HUES6 (cell line): ENCODE results near the gene RSRC1.
"Not testable (repeated sequence)": the region's sequence is repeated elsewhere in the genome, so short reads cannot be mapped to it uniquely, and the experiment has no call there.

Experiments used
- H3K27ac ChIP-seq: 2 replicates; pipeline ENCODE4 v1.7.0; 2013; ENCODE audit warnings: low read depth, mild to moderate bottlenecking, low read length, inconsistent platforms
- H3K27me3 ChIP-seq: 2 replicates; pipeline ENCODE4 v1.6.1; 2013; ENCODE audit warnings: low read length; ENCODE audit not compliant: control insufficient read depth, insufficient read depth
- H3K36me3 ChIP-seq: 2 replicates; pipeline ENCODE4 v1.6.1; 2013; ENCODE audit warnings: low read length; ENCODE audit not compliant: control insufficient read depth, insufficient read depth
- H3K4me1 ChIP-seq: 2 replicates; pipeline ENCODE4 v1.6.1; 2013; ENCODE audit warnings: low read length; ENCODE audit not compliant: control insufficient read depth, insufficient read depth
- H3K4me3 ChIP-seq: 2 replicates; pipeline ENCODE4 v1.5.1; 2013; ENCODE audit warnings: low read depth, low read length
- H3K9ac ChIP-seq: one replicate; pipeline ENCODE4 v1.6.1; 2013; ENCODE audit warnings: mild to moderate bottlenecking, low read length
- H3K9me3 ChIP-seq: 2 replicates; pipeline ENCODE4 v1.6.1; 2013; ENCODE audit warnings: low read depth, low read length; ENCODE audit not compliant: control insufficient read depth, insufficient read depth

The RSRC1 gene

DNA sequence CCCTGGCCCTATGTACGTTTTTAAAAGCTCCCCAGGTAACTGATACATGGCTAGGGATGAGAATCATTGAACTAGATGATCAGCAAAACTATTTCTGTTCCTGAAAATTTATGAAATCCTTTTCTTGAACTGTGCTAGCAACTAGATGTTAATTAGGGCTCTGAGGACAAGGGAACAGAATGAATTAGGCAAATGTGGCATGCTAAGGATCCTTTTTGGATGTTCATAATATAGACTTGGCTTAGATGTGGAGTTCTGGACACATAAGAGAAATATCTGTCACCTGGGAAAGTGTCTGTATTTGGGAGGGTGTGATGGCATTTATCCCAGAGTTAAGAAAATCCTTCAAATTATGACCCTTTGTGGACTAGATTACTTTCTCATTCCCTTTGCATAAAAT, 71.2 kb downstream of the RSRC1 start:
- H3K4me3 ChIP-seq, result no peak overlapping the region
- no peak overlapping the region for H3K9ac ChIP-seq
- H3K4me1 ChIP-seq, result no peaks in the 10 kb centered on the region
- no peaks in the 10 kb centered on the region for H3K27me3 ChIP-seq
- H3K9me3 ChIP-seq, result no peaks in the 10 kb centered on the region
- no peaks in the 10 kb centered on the region for H3K36me3 ChIP-seq
- no peak overlapping the region for H3K27ac ChIP-seq

DNA sequence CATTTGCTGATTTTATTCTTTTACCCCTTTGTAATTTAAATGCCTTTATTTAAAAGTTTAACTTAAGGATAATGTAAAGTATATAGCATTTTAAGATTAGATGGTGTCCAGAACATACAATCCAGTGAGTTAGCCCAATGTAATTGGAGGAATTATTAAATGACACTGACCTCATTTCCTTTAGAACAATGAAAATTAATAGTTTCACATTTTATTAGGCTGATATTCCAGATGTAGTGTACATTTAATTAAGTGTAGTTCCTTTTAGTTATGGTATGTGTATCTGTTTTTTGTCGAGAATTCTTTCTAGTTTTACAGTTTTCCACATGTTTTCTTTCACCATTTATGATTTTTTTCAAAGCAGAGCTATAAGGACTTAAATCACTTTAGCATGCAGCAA, 75.8 kb downstream of the RSRC1 start:
- Histone ChIP-seq H3K27me3 (no peaks in the 10 kb centered on the region), H3K4me3 (no peak overlapping the region), H3K27ac (no peak overlapping the region), H3K36me3 (no peaks in the 10 kb centered on the region), H3K9ac (no peak overlapping the region), H3K4me1 (no peaks in the 10 kb centered on the region), H3K9me3 (no peaks in the 10 kb centered on the region)

DNA sequence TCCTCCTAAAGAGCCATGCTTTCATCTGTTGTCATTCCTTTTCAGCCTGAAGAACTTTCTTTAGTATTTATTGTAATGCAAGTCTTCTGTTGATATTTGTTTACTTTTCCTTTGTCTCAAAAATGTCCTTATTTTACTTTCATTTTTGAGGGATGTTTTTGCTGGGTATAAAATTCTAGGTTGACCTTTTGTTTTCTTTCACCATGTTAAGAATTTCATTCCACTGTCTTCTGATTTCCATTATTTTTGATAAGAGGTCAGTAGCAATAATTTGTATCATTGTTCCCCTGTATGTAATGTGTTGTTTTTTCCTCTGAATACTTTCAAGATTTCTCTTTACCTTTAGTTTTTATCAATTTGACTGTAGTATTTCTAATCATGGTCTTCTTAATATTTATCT, 91.1 kb downstream of the RSRC1 start:
- no peak overlapping the region for H3K9ac ChIP-seq
- no peak overlapping the region for H3K4me3 ChIP-seq
- H3K9me3 ChIP-seq, result peaks cover 18% of the 10 kb centered on the region
- H3K27ac ChIP-seq, result no peak overlapping the region
- no peaks in the 10 kb centered on the region for H3K36me3 ChIP-seq
- H3K4me1 ChIP-seq, result no peaks in the 10 kb centered on the region
- no peaks in the 10 kb centered on the region for H3K27me3 ChIP-seq

DNA sequence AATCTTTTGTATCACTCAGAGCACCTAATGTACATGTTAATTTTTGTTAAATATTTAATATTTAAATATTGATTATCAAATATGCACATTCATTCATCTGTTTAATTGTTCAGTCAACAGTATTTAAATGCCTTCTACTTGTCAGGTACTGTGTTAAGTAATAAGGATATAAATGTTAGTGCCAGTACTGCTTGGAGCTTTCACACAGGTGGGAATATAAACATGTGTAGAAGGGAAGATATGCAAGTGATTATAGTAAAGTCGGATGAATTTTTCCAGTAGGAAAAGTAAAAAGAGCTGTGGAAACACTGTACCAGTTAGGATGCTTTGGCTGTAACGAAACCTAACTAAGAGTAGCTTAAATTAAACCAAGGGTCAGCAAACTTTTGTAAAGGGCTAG, 95.4 kb downstream of the RSRC1 start:
- H3K9me3 ChIP-seq, result peaks cover 6% of the 10 kb centered on the region; the same call in 1 of the 2 replicates
- no peak overlapping the region for H3K9ac ChIP-seq
- no peaks in the 10 kb centered on the region for H3K4me1 ChIP-seq
- no peaks in the 10 kb centered on the region for H3K27me3 ChIP-seq
- no peaks in the 10 kb centered on the region for H3K36me3 ChIP-seq
- H3K4me3 ChIP-seq, result no peak overlapping the region
- H3K27ac ChIP-seq, result no peak overlapping the region

DNA sequence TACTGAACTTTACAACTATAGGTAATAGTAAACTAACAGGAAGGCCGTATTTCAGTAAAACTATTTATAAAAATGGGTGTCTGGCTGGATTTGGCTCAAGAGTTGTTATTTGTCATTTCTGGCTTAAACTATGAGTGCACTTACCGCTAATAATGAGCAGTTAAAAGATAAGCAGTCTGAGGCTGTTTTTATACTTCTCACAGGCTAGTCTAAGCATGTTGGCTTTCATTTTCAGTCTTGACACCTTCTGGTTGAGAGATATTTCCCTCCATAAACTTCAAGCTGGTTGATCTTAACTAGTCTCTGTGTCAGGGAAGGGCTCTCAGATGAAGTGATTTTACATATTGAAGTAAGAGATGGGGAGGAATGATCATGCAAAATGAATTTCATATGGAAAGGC, 96.1 kb downstream of the RSRC1 start:
- H3K36me3 ChIP-seq, result no peaks in the 10 kb centered on the region
- H3K27ac ChIP-seq, result no peak overlapping the region
- H3K4me3 ChIP-seq, result no peak overlapping the region
- H3K4me1 ChIP-seq, result no peaks in the 10 kb centered on the region
- no peaks in the 10 kb centered on the region for H3K27me3 ChIP-seq
- no peaks in the 10 kb centered on the region for H3K9me3 ChIP-seq
- H3K9ac ChIP-seq, result no peak overlapping the region

DNA sequence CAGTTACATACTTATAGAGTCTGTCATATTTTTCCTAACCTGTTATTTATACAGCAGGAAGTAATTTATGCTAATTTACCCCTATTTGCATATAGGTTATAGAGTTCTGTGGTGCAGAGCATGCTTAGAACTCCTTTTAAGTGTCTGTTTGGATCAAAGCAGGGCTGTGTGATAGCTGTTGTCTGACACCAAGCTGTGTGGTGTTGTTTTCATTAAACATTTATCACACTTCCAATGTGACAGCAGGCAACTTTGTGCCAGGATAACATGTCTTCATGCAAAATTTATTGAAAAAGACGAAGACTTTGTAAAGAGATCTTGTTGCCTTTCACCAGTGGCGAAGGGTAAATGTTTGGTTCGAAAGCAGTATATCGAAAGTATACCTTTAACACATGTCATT, 100.2 kb downstream of the RSRC1 start:
- no peak overlapping the region for H3K4me3 ChIP-seq
- no peaks in the 10 kb centered on the region for H3K4me1 ChIP-seq
- H3K27me3 ChIP-seq, result no peaks in the 10 kb centered on the region
- H3K9ac ChIP-seq, result no peak overlapping the region
- H3K9me3 ChIP-seq, result no peaks in the 10 kb centered on the region
- no peak overlapping the region for H3K27ac ChIP-seq
- no peaks in the 10 kb centered on the region for H3K36me3 ChIP-seq

DNA sequence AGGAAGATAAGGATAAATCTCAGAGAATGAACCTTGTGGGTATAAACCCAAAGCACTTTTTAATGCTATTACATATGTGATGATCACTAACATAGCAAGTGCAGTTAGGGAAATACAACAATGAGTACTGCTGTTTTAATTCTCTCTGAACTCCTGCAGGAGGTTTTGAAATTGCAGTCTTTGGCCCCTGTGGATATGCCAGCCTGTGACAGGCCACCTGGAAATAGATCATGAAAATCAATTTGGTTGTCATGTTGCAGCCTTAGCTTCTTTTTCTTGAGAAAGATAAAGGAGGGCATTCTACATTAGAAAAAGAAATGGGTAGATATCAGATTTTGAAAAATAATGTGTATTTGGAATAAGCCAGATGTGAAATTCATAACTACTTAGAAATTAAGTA, 103.6 kb downstream of the RSRC1 start:
- Histone ChIP-seq H3K9me3 (no peaks in the 10 kb centered on the region), H3K27me3 (no peaks in the 10 kb centered on the region), H3K9ac (no peak overlapping the region), H3K4me3 (no peak overlapping the region), H3K27ac (no peak overlapping the region), H3K36me3 (no peaks in the 10 kb centered on the region), H3K4me1 (no peaks in the 10 kb centered on the region)

DNA sequence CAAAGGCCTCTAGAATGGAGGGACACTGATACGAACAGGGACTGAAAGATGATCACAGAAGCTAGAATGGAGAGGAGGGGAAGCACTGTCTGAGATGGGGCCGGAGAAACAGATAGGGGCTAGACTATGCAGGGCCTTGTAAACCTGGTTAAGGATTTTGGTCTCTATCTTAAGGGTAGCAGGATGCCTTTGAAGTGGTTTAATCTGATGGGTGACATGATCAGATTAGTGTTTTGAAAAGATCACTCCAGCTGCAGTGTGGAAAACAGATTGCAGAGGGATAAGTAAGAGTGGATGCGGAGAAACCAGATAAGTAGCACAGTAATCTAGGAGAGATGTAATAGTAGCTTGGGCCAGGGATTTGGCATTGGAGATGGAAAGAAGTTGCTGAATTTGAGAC, 108.1 kb downstream of the RSRC1 start:
- Histone ChIP-seq H3K9me3 (no peaks in the 10 kb centered on the region), H3K4me3 (no peak overlapping the region), H3K27ac (no peak overlapping the region), H3K36me3 (no peaks in the 10 kb centered on the region), H3K27me3 (no peaks in the 10 kb centered on the region), H3K4me1 (no peaks in the 10 kb centered on the region), H3K9ac (no peak overlapping the region)

DNA sequence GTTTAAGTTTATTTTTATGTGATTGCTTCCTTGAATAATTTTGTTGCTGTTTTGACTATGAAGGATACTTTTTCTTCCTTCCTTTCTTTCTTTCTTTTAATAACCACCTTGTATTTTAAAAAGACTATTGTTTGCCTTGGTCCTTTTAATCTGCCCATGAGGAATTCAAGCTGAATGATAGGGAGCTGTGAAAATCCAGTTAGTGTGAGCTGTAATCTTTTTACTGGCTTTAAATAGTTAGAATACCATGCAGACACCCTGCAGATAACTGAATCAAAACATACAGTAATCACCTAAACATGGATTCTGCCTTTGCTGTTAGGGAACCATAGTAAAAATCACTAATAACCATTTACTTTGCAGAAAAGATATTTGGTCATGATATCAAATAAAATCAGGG, 110.7 kb downstream of the RSRC1 start:
- Histone ChIP-seq H3K4me3 (no peak overlapping the region), H3K27me3 (no peaks in the 10 kb centered on the region), H3K27ac (no peak overlapping the region), H3K9ac (no peak overlapping the region), H3K36me3 (no peaks in the 10 kb centered on the region), H3K9me3 (no peaks in the 10 kb centered on the region), H3K4me1 (no peaks in the 10 kb centered on the region)

DNA sequence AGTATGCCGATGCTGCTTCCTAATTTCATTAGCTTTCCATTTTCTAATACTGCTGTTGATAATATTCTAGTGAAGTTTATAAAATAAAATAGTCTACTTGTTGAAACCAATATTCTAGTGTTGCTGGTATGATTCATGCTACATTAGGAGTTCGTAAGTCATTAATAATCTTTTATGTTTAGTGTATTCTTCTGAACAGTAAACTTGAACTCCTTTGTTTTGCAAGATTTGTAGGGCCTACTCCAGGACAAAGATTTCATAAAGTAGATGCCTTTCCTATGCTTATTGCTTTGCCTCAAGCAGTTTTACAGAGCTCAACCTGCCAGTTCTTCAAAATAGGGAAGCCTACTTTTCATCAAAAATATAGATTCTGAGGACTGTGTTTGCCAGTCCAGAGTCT, 111.5 kb downstream of the RSRC1 start:
- Histone ChIP-seq H3K9ac (no peak overlapping the region), H3K4me1 (no peaks in the 10 kb centered on the region), H3K27ac (no peak overlapping the region), H3K36me3 (no peaks in the 10 kb centered on the region), H3K27me3 (no peaks in the 10 kb centered on the region), H3K4me3 (no peak overlapping the region), H3K9me3 (no peaks in the 10 kb centered on the region)

DNA sequence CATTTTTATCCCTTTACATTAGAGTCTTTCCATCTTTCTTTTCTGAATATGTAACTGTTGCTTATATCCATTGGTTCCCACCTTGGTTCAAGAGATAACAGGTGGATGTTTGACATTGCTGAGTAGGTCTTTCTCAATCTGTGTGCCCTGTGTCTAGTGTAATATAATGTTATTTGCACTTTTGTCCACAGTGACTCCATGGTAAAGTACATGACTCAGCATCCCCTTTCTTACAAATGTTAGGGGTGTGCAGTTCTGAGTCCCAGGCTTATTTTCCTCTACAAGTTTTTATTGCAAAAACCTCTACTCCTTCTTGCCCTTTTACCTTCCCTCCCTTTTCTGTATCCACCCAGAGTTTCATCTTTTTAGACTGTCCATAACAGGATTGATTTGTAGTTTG, 116.5 kb downstream of the RSRC1 start:
- Histone ChIP-seq H3K36me3 (no peaks in the 10 kb centered on the region), H3K4me3 (no peak overlapping the region), H3K9ac (no peak overlapping the region), H3K27me3 (no peaks in the 10 kb centered on the region), H3K27ac (no peak overlapping the region), H3K9me3 (no peaks in the 10 kb centered on the region), H3K4me1 (no peaks in the 10 kb centered on the region)

DNA sequence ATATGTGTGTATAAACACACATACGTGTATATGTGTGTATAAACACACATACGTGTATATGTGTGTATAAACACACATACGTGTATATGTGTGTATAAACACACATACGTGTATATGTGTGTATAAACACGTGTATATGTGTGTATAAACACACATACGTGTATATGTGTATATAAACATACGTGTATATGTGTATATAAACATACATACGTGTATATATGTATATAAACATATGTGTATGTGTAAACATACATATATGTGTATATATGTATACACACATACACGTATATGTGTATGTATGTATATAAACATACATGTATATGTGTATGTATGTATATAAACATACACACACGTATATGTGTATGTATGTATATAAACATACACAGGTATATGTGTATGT, 119.1 kb downstream of the RSRC1 start:
- not testable (repeated sequence) for H3K27me3 ChIP-seq, H3K4me3 ChIP-seq, H3K9ac ChIP-seq, H3K9me3 ChIP-seq, H3K4me1 ChIP-seq, H3K36me3 ChIP-seq, H3K27ac ChIP-seq
